Esophagus muscularis mucosa (tissue), 3 donors: ENCODE data around the gene SPRR5.

ENCODE experiments used
- EP300 ChIP-seq: sonication (generic); formaldehyde crosslinking; IDR thresholded peaks from one replicate; pipeline ENCODE4 v1.6.1; 2017; ENCODE audit warnings: antibody characterized with exemption
- POLR2AphosphoS5 ChIP-seq, 2 donors: sonication (generic); formaldehyde crosslinking; IDR thresholded peaks; one replicate each; pipeline ENCODE4 v1.6.1; 2017; ENCODE audit warnings: antibody characterized with exemption in 2 of 2

GRCh38 chr1:152968248-152968647 lies 21.2 kb downstream of the SPRR5 start:
- TF ChIP-seq POLR2AphosphoS5 (IDR thresholded peaks at IDR 0.05) (no peak), EP300 (no peak)
